ENCODE data around the gene SPDEF. TPM values are rescaled to one million over a fixed set of nuclear protein-coding genes. Genes with fewer than 3 reads are reported as not detected.
A peak's percentile ranks its signal among the peaks of the same experiment; 100 is the strongest.

The SPDEF gene
- total RNA-seq = not detected
- long read RNA-seq = 0 reads

DNA sequence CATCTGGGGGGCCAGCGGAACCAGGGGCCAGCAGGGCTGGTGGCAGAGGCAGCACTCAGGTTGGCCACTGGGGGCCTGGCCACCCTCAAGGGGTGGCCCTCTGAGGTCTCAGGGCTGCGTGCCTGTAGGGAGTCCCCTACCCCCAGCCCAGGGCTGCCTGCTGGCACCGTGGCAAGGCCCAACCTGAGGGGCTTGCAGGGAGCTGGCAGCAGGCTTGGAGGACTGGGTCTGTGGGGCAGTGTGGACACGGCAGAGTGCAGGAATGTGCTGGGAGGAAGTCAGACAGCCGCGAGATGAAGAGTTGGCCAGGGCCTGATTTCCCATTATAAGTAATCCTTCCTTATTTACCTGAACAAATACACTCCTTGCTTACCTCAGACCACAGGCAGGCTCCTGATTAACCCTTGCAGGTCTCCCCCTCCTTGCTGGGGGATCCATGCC lies at the start of gene SPDEF:
SPDEF (minus strand) TSS at position 299 of the 441 bp plus-strand sequence. CDS start 11,874 bp downstream, outside the sequence.
- ATAC-seq (no peak), DNase-seq (ENCODE audit: missing footprints) (no peak)
- intact Hi-C loops (cut with DNase I) = no loop called here

DNA sequence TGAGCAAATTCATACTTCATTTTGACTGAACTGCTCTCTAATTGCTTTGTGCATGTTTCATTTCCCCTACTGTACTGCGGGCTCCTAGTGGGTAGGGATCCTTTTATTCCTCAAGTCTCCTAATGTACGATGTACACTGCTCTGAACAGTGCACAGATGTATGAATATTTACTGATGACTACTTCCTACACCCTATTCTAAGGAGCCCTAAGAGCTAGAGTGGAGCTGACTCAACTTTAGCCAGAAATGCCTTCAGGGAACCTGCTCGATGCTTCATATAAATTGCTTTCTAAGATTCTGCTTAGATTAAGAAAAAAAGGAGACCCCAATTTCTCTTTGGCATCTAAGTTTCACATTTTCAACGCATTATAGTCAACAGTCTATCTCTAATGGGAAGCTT lies 47.6 kb upstream of the SPDEF start:
- intact Hi-C loops (cut with DNase I) = loop anchor here (5.0 to 10.0 kb wide), 2 partner anchors 56 to 409 kb away; no protein-coding TSS in a partner anchor
- no peak for ATAC-seq
- no peak for DNase-seq (ENCODE audit: missing footprints)

DNA sequence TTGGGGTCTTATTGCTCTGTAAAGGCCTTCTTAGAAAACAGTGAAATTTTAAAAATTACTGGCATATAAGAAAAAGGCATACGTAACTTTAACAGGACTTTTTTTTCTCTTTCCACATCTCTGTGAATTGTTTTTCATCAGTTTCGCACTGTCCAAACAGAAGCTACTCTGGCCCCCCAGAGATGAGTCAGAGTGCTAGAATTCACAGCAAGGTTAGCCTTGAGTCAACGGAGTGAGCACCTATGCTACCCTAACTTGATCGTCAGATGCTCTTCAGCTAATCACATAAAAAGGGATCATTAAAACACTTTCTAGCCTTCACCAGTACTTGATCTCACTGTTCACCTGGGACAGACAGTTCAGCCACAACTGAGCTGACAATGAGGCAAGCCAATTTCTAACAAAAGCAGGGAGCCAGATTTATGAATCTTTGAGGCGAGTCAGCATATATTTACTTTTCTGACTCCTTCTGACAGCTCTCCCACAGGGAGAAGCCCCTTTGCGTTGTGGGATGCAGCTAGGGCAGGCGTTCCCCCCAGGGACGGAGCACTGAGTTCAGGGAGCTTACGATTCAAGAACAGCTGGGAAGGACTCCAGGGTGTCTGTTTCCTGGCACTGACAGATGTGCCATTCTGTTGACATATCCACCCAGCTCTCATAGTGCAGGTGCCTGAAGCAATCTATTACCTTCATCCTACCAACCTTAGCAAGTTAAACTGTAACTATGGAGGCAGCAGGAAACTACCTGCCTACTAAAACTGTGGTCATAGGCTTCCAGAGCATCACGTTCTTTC lies 46.4 kb upstream of the SPDEF start:
- ATAC-seq = peak; percentile 26
- intact Hi-C loops (cut with DNase I) = loop anchor here (5.0 to 10.0 kb wide), 2 partner anchors 55 to 408 kb away; no protein-coding TSS in a partner anchor
- DNase-seq (ENCODE audit: missing footprints) = no peak

DNA sequence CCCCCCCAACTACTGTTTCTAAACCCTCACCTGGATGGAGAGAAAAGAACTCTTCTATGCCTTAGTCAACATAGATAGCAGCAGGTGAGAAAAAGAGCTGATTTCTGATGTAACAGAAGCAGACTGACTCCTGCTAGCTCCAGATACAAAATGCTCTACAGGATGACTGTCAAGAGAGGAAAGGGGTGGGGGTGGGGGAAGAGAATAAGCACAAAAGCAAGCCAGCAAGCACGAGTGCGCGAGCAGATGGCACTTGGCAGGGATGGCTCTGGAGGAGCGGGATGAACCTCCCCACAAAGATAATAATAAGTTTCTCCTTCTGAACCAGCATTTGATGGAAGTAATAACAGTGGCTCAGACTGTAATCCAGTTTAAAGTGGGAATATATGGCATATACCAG lies 45.6 kb upstream of the SPDEF start:
- peak; percentile 49 for ATAC-seq
- intact Hi-C loops (cut with DNase I) = loop anchor here (5.0 to 10.0 kb wide), 2 partner anchors 54 to 407 kb away; no protein-coding TSS in a partner anchor
- DNase-seq (ENCODE audit: missing footprints) = no peak

DNA sequence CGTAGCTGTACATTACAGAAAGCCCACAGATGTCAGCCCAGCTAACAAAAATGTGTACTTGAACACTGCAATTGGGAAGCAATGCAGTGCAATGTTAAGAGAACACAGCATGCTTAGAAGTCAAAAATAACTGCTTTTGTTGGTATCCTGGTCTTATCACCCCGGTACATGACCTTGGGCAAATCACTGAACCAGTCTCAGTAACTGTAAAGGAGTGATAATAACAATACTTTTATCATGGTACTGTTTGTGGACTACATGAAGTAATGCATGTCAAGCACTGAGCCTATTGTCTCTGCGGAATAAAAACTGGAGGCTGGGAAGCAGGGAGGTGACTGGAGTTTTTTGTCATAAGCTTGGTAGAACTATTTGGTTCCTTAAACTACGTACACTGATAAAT lies 44.7 kb upstream of the SPDEF start:
- intact Hi-C loops (cut with DNase I) = loop anchor here (5.0 to 10.0 kb wide), 2 partner anchors 53 to 406 kb away; no protein-coding TSS in a partner anchor
- DNase-seq (ENCODE audit: missing footprints) (no peak), ATAC-seq (no peak)

DNA sequence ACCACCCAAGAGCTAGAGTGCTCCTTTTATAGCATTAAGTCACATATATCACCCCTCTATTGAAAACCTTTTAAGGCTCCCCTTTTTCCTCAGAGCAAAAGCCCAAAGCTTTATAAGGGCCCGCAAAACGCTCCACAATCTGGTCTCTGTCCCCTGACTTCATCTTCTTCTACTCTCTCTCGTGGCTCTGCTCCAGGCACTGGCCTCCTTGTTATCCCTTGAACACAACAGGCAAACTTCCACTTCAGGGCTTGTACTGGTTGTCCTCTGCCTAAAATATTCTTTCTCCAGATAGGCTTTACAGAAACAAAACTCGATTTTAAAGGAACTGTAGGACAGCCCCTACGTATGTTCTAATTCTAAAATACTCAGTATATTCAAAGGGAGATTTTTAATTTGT lies 44.0 kb upstream of the SPDEF start:
- intact Hi-C loops (cut with DNase I) = loop anchor here (5.0 to 10.0 kb wide), 2 partner anchors 53 to 405 kb away; no protein-coding TSS in a partner anchor
- DNase-seq (ENCODE audit: missing footprints) = no peak
- ATAC-seq = peak; percentile 33

DNA sequence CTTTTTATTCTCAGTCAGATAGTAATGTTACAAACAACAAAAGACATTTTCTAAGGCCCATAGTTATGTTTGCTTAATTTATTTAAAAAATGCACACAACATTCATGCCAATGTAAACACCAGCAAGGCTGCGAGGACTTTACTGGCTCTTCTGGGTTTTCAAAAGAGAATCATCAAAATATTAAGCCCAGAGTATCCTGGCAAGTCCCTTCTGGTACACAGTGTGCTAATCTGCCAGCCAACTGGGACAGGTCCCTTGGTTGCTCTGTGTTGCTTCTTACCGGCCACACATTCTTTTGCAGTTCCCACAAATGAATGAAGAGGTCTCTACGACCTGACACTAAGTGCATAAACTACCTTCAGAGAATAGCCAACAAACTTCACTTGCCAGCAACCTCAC lies 42.6 kb upstream of the SPDEF start:
- intact Hi-C loops (cut with DNase I) = no loop called here
- no peak for DNase-seq (ENCODE audit: missing footprints)
- peak; percentile 74 for ATAC-seq

DNA sequence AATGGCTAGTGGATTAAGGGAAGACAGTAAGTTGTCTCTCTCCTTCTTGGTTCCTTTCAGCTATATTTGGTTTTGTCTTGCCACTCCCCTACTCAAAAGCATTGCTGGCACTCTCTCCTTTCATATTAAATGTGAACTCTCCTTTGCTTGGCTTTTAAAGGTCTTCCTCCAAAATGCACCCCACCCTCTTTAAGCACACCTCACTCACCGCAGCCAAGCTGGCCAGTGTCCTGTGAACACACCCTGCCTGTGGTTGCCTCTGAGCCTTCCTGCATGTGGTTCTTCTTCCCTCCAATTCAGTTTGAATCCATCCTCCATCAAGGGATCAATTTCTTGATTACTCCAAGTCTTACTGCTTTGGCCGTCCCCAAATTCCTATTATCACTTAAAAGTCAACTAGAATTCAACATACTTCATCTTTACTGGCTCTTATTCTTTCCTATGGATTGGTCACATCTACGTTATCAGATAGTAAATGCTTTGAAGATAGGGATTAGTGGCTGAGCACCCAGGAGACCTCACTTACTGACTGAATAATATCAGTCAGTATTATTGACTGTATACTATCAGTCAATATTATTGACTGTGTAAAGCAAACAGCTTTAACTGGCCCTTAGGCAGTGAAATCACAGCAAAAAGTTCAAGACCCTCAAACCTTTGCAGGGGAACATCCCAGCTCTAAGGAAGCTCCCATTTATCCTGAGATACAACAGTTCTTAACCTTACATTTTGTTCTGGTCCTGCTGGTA lies 41.6 kb upstream of the SPDEF start:
- ATAC-seq = no peak
- intact Hi-C loops (cut with DNase I) = no loop called here

DNA sequence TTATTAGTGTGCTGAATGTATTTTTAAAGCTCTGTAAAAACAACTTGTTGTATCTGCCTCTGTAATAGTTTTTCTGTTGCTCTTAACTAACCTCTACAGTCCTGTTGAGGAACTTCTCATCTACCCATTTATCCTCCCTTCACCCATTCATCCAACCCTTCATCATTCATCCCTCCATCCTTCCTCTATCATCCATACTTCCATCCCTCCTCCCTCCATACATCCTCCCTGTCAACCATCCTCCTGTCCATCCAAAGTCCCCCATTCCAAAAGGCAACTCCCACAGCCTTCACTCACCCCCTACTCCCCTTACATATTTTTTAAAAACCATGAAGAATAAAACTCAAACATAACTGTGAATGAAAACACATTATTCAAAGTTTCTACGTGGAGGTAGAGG lies 40.7 kb upstream of the SPDEF start:
- no peak for ATAC-seq
- intact Hi-C loops (cut with DNase I) = no loop called here

More for the DNA sequence above, 41.6 kb upstream of the SPDEF start:
- no peak for DNase-seq (ENCODE audit: missing footprints)

DNA sequence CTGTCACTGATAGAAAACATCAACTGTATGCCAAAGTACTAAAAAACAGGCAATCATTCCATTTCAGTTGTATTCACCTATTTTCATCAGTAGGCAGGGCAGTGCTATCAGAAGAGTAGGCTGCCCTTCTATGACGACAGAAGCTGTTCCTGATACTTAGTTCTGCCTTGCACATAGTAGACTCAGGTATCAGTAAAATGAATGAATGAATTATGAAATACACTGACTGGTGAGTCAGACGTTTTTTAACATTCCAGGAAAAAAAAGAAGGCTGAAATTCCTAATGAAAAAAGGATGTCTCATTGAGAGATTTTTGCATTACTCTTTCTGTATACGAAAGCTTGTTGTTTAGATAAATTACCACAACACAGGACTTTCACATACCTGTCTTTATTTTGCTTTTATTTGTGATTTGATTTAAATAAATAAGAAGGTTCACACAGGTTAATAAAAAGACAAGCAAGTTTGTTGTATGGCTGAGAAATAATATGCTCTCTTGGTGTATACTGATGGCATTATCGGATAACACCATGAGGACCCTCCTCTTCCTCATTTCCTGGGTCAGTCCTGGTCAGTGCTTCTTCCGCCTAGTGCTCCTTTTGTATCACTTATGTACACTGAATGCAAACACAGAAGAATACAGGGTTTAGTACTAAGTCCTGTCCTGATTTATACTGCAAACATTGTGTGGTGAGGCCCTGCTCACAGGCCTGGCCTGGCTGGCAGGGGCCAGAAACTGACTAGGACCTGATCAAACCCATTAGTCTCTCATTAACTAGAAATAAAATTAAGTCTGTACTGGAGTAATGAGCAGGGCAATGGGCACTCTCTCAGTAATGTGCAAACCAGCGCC lies 39.4 kb upstream of the SPDEF start:
- no peak for ATAC-seq
- intact Hi-C loops (cut with DNase I) = no loop called here
- no peak for DNase-seq (ENCODE audit: missing footprints)

More for the DNA sequence above, 40.7 kb upstream of the SPDEF start:
- DNase-seq (ENCODE audit: missing footprints) = no peak

DNA sequence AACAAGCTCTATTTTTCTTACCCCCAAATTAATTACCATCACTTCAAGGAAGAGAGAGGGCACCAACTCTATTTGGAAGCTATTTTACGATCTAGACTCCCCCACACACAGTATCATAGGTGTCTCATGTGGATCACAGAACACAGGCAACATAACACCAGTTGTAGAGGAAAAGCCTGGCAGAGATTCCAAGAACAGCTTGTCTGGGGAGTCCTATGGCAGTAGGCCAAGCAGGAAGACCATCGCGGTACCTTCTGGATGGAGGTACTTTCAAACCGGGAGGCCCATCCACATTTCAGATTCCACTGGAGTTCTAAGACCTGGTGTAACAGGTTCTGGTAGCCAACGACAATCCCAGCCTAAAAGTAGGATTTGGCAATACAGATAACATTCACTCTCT lies 37.6 kb upstream of the SPDEF start:
- DNase-seq (ENCODE audit: missing footprints) = no peak
- intact Hi-C loops (cut with DNase I) = no loop called here
- peak; percentile 28 for ATAC-seq

DNA sequence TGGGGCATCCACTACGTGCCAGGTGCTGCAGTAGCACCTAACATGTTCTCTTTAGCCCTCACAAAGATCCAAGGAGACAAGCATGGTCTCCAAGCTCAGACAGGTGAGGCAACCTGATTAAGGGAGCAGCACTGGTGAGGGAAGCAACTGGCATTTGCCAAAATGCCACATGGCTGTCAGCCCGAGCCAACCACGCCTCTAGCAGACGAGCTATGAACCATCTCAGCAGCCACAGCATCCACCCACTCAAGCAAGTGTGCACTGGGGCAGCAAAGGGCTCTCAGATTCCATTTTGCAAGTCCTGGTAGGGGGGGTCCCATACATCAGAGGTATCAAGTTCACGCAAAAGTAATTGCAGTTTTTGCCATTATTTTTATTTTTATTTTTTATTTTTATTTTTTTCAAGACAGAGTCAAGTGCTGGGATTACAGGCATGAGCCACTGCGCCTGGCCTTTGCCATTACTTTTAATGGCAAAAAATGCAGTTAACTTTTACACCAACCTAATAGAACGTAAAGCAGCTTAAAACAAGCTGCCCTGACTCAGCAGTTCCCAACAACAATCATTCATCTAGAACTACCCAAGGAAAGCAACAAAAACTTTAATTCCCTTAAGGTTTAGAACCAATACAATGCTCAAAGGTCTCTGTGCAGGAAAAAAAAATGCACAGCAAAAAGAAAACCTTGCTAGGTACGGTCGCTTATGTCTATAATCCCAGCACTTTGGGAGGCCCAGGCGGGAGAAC lies 36.3 kb upstream of the SPDEF start:
- no peak for ATAC-seq
- intact Hi-C loops (cut with DNase I) = no loop called here
- no peak for DNase-seq (ENCODE audit: missing footprints)

DNA sequence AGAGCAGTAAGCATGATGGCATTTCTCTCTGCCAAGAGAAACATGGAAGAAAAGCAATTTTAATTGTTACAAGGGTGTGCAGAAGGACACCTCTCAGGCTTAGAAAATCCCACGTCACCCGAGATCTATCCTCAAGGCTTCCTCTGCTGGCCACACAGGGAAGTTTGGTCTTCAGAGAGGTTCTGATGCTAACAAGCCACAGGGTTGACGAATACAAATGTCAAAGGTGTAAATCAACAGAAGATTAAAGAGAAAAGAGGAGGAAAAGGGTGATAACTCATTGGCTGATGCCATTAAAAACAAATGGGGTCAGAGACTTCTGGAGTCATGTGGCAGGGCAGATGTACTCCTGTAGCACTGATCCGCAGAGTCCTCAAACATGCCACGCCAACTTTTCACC lies 33.6 kb upstream of the SPDEF start:
- intact Hi-C loops (cut with DNase I) = no loop called here
- ATAC-seq (no peak), DNase-seq (ENCODE audit: missing footprints) (no peak)

DNA sequence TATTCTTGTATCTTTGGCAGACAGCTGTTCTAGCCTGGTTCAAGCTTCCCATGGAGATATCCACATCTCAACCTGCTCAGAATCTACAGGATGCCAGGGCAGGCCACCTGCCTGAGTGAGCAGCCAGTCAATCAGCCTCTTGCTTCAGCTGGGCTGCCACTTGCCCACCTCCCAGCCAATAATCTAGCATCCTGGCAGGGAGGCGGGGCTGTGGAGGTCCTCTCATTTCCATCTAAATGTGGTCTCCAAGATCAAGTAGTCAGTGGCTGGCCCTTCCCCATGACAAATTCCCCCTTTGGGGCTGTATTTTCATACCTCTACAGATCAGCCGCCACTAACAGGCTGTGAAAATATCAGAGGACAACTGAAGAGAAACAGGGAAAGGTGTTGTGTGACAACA lies 33.0 kb upstream of the SPDEF start:
- DNase-seq (ENCODE audit: missing footprints) (no peak), ATAC-seq (no peak)
- intact Hi-C loops (cut with DNase I) = no loop called here

DNA sequence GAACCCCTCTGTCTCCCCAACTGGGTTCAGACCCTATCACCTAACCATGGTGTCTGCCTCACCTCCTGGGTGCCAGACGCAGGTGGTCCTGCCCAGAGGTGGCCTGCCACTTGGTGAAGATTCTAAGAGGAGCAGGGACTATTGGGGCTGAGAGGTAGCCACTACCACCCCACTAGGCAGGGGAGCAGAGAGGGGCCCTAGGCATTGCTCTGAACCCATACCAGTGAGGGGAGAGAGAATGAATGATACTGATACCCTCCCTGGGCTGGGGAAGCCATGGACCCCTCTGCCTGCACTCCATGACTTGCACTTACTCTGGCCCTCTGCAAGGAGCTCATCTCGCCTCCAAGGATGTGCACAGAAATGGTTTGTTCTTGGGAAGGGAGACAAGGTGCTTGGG lies 31.7 kb upstream of the SPDEF start:
- intact Hi-C loops (cut with DNase I) = no loop called here
- ATAC-seq (no peak), DNase-seq (ENCODE audit: missing footprints) (no peak)

DNA sequence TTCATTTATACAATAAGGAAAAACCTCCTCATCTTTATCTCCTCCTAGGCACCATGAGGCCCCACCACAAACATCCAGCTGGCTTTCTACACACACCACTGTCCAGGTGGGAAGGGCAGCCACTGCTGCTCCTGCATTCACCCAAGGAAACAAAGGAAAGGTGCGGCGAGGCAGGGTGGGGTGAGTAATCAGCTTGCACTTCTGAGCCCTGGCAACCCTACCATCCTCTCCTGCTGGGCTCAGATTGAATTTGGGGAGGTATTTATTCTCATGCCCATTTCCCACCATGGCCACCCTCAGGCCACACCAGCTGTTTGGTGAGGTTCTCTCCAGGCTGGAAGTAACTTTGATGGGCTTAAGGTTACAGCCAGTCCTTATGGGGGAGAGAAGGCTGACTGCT lies 31.2 kb upstream of the SPDEF start:
- DNase-seq (ENCODE audit: missing footprints) = no peak
- intact Hi-C loops (cut with DNase I) = no loop called here

DNA sequence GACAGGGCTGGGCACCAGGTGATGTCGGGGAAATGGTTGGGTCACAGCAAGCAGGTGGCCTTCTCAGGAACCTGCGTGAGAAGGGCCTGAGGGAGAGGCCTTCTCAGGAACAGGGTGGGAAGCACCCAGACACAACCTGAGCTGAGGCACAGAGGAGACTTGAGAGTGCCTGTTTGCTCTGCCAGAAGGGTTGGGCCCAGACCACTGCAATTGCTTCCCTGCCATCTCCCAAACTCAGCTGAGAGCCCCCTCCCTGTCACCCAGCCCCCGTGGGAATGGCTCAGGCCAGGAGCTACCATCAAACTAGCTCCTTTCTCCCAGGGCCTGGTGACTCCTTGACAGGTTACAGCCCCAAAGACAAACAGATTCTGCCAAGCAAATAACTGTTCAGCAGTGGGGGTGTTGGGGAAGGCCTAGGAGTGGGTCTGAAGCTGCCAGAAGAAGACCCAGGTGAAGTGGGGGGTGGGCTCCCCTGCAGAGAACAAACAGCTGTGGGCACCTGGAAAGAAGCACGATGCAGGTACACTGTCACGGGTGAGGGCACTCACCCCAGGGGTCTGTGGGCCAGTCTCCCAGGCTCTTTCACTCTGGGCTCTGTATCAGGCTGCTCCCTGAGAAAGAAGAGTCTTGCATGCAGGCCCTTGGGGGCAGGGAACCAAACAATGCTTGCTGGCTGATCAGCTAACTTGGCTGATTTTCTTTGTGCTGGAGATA lies 30.4 kb upstream of the SPDEF start:
- intact Hi-C loops (cut with DNase I) = no loop called here
- ATAC-seq = no peak
- DNase-seq (ENCODE audit: missing footprints) = no peak

More for the DNA sequence above, 31.2 kb upstream of the SPDEF start:
- no peak for ATAC-seq
